Measurements from ENCODE around the gene SEC22C.

GRCh38 chr3:42545284-42545900 lies 36.4 kb downstream of the SEC22C start:
- TF ChIP-seq, protein P1, sequence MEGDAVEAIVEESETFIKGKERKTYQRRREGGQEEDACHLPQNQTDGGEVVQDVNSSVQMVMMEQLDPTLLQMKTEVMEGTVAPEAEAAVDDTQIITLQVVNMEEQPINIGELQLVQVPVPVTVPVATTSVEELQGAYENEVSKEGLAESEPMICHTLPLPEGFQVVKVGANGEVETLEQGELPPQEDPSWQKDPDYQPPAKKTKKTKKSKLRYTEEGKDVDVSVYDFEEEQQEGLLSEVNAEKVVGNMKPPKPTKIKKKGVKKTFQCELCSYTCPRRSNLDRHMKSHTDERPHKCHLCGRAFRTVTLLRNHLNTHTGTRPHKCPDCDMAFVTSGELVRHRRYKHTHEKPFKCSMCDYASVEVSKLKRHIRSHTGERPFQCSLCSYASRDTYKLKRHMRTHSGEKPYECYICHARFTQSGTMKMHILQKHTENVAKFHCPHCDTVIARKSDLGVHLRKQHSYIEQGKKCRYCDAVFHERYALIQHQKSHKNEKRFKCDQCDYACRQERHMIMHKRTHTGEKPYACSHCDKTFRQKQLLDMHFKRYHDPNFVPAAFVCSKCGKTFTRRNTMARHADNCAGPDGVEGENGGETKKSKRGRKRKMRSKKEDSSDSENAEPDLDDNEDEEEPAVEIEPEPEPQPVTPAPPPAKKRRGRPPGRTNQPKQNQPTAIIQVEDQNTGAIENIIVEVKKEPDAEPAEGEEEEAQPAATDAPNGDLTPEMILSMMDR (optimal IDR thresholded peaks at IDR 0.05 in 1 of 3, IDR thresholded peaks at IDR 0.05 in 1 of 3, conservative IDR thresholded peaks at IDR 0.05 in 1 of 3; ENCODE audit: extremely low read depth in 1 of 3, insufficient read depth in 2 of 3, low read length in 3 of 3) = no peak
- no peak for TF ChIP-seq EZH2 (IDR thresholded peaks at IDR 0.05; ENCODE audit: low read length)

All from keratinocyte (primary cell).